ENCODE results near the gene SLC22A13.

DNA sequence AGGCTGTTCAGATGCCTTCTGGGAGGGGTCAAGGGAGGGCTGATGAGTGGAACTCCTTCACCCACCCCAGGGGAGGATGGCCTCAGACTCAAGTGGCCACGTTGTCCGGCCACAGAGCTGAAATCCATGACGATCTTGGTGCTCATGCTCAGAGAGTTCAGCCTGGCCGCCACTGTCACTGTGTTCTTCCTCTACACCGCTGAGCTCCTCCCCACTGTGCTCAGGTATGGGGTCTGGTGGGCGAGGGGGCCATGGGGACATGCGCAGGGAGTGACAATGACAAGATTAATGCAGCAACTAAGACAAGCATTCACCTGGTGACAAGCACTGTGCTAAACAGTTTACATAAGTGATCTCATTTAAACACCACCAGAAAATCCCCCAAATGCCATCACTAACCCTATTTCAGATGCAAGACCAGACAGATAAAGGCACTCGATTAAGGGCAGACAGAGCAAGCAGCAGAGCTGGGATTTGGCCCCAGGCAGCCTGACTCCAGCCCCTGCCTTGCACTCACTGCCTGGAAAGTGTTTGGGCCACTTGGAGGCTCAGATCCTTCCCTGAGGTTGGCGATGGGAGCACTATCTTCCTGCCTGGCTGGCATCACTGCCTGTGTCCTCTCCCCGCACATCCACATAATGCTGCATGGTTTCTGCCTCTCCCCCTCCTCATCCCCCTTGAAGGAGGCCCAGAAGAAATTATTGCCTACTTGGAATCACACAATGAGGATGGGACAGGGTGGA lies 50.0 kb downstream of the SLC22A13 start:
- TF ChIP-seq, protein P1, sequence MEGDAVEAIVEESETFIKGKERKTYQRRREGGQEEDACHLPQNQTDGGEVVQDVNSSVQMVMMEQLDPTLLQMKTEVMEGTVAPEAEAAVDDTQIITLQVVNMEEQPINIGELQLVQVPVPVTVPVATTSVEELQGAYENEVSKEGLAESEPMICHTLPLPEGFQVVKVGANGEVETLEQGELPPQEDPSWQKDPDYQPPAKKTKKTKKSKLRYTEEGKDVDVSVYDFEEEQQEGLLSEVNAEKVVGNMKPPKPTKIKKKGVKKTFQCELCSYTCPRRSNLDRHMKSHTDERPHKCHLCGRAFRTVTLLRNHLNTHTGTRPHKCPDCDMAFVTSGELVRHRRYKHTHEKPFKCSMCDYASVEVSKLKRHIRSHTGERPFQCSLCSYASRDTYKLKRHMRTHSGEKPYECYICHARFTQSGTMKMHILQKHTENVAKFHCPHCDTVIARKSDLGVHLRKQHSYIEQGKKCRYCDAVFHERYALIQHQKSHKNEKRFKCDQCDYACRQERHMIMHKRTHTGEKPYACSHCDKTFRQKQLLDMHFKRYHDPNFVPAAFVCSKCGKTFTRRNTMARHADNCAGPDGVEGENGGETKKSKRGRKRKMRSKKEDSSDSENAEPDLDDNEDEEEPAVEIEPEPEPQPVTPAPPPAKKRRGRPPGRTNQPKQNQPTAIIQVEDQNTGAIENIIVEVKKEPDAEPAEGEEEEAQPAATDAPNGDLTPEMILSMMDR (optimal IDR thresholded peaks at IDR 0.05 in 1 of 3, IDR thresholded peaks at IDR 0.05 in 1 of 3, conservative IDR thresholded peaks at IDR 0.05 in 1 of 3; ENCODE audit: extremely low read depth in 1 of 3, insufficient read depth in 2 of 3, low read length in 3 of 3): no peak
- TF ChIP-seq EZH2 (IDR thresholded peaks at IDR 0.05; ENCODE audit: low read length): no peak

Measured in keratinocyte (primary cell).